Measurements from ENCODE around the gene MOSPD3.
A peak's percentile ranks its signal among the peaks of the same experiment; 100 is the strongest.
"Not testable (repeated sequence)": the region's sequence is repeated elsewhere in the genome, so short reads cannot be mapped to it uniquely, and the experiment has no call there.

The MOSPD3 gene

DNA sequence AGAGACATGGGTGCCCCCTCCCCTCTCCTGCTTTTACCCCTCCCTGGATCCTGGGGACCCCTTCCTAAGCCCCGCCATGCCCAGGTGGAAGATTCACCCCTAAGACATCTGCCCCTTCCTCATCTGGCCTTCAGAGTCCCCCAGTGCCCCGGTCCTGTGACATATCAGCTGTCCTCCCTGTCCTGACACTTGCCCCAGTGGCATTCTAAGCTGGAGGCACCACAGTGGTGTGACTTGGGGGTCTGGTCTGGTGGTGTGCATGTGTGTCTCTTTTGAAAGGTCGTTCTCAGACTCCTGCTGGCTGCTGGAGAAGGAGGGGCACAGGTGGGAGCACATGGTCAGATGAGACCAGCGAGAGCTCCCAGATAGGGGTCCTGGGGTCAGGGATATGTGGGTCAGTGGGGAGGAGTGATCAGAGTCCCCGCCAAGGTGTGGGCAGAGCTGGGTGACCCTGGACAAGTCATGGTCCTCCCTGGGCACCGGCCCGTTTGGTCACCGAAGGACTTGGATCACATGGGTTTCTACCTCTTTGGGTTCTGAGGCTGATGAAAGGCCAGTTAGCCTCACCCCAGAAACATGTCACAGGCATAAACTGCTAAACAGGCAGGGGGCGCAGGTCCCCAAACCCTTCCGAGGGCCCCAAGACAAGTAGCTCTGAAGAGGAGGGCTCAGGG is 29.7 kb downstream of the MOSPD3 start:
- TF ChIP-seq, protein P1, sequence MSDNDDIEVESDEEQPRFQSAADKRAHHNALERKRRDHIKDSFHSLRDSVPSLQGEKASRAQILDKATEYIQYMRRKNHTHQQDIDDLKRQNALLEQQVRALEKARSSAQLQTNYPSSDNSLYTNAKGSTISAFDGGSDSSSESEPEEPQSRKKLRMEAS (IDR thresholded peaks at IDR 0.05; ENCODE audit: low read depth, low read length), result peak; percentile 21; the same call in 1 of the 2 replicates
- TF ChIP-seq, protein P2, sequence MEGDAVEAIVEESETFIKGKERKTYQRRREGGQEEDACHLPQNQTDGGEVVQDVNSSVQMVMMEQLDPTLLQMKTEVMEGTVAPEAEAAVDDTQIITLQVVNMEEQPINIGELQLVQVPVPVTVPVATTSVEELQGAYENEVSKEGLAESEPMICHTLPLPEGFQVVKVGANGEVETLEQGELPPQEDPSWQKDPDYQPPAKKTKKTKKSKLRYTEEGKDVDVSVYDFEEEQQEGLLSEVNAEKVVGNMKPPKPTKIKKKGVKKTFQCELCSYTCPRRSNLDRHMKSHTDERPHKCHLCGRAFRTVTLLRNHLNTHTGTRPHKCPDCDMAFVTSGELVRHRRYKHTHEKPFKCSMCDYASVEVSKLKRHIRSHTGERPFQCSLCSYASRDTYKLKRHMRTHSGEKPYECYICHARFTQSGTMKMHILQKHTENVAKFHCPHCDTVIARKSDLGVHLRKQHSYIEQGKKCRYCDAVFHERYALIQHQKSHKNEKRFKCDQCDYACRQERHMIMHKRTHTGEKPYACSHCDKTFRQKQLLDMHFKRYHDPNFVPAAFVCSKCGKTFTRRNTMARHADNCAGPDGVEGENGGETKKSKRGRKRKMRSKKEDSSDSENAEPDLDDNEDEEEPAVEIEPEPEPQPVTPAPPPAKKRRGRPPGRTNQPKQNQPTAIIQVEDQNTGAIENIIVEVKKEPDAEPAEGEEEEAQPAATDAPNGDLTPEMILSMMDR (IDR thresholded peaks at IDR 0.05; ENCODE audit: low read depth, low read length), result no peak
- TF ChIP-seq POLR2A (IDR thresholded peaks at IDR 0.05; ENCODE audit: extremely low read depth, insufficient read length), result no peak
- no peak overlapping the region for H3K4me3 ChIP-seq (ENCODE audit: low read depth, low read length)
- DNase-seq (ENCODE audit: low read depth), result no peak

DNA sequence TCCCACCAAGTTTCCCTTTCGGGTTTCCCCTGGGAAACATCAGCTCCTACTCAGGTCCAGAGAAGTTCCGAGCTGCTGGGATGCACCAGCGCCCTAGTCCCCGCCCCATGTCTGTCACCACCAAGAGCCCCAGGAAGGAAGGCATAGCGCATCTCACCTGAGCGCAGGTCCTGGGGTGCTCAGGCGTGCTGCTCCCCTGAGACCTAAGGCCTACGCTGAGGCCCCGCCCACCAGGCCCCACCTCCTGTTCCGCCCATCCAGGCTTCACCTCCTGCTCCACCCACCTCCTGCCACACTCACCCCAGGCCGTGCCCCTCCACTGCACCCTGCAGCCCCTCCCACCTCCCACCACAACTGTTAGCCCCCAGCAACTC is 30.2 kb downstream of the MOSPD3 start:
- TF ChIP-seq, protein P1 (IDR thresholded peaks at IDR 0.05; ENCODE audit: low read depth, low read length), result no peak
- TF ChIP-seq POLR2A (IDR thresholded peaks at IDR 0.05; ENCODE audit: extremely low read depth, insufficient read length), result no peak
- TF ChIP-seq, protein P2 (IDR thresholded peaks at IDR 0.05; ENCODE audit: low read depth, low read length), result no peak
- TF ChIP-seq MYC (IDR thresholded peaks at IDR 0.05; ENCODE audit: low read depth, low read length), result no peak
- no peak for DNase-seq (ENCODE audit: low read depth)
- H3K4me3 ChIP-seq (ENCODE audit: low read depth, low read length), result no peak overlapping the region

DNA sequence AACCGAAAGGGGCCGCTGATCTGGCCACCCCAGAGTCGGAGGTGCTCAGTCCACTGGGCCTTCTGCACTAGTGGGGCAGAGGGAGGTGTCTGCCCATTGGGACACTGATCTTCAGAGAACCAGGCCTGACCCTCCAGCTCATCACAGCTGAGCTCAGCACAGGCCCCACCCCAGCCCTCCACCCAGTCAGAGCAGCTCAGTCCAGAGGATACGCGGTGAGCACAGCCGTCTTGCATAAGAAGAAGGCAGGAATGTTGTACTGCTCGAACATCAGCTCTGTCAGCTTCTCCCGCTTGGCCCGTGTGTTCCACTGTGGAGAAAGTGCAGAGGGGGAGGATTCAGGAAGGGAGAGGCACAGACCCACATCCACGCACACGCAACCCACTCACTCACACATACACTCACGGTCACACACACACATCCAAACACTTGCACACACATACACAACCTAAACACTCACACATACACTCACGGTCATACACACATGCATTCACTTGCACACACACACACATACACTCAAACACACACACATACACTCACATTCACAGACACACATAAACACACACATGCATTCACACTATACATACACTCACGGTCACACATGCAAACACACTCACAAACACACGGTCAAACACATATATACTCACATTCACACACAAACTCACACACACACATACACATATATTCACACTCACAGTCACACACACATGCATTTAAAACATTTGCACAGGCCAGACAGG is 37.7 kb downstream of the MOSPD3 start:
- TF ChIP-seq POLR2A (IDR thresholded peaks at IDR 0.05; ENCODE audit: extremely low read depth, insufficient read length) (no peak), MYC (IDR thresholded peaks at IDR 0.05; ENCODE audit: low read depth, low read length) (no peak)
- TF ChIP-seq, protein P2 (IDR thresholded peaks at IDR 0.05; ENCODE audit: low read depth, low read length), result no peak
- TF ChIP-seq, protein P1 (IDR thresholded peaks at IDR 0.05; ENCODE audit: low read depth, low read length), result no peak
- no peak for DNase-seq (ENCODE audit: low read depth)
- no peak overlapping the region for H3K4me3 ChIP-seq (ENCODE audit: low read depth, low read length)

DNA sequence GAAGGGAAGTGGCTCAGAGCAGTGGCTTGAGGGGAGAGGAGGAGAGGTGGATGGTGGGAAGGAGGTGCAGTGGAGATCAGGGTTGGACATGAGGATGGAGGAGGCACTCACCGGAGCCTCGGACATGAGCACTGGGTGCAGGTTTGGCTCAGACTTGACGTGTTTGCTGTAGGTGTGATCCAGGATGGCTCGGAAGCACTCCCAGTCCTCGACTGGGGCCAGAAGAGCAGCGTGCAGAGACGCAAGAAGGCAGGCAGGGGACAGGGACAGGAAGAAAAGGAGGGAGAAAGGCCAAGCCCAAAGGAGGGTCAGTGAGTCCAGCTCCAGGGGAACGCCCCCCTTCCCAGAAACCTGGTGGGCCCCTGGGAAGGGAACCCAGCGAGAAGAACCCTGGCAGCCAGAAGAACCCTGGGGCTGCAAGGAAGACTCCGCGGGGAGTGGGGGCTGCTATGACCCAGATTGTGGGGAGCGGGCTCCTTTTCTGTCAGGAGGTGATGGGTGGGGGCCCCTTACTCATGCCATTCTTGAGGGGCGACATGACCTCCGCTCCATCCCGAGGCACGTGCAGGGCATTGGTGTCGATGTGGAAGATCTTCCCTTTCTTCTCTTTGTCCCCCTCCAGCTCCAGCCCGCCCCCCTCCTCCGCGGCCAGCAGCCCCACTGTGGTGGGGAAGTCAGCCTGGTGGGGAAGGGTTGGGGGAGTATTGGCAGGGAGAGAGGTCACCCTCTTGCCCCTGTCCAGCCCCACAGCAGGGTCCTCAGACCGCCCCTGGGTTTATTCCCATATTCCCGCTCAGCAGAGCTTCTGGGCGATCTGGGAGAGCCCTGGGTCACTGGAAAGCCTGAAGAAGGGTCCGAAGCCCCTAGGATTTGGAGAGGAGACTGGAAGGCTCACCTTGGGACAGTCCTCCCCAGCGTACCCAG is 42.8 kb downstream of the MOSPD3 start:
- DNase-seq (ENCODE audit: low read depth), result no peak
- TF ChIP-seq POLR2A (IDR thresholded peaks at IDR 0.05; ENCODE audit: extremely low read depth, insufficient read length) (no peak), MYC (IDR thresholded peaks at IDR 0.05; ENCODE audit: low read depth, low read length) (no peak)
- TF ChIP-seq, protein P2 (IDR thresholded peaks at IDR 0.05; ENCODE audit: low read depth, low read length), result no peak
- TF ChIP-seq, protein P1 (IDR thresholded peaks at IDR 0.05; ENCODE audit: low read depth, low read length), result no peak
- no peak overlapping the region for H3K4me3 ChIP-seq (ENCODE audit: low read depth, low read length)

DNA sequence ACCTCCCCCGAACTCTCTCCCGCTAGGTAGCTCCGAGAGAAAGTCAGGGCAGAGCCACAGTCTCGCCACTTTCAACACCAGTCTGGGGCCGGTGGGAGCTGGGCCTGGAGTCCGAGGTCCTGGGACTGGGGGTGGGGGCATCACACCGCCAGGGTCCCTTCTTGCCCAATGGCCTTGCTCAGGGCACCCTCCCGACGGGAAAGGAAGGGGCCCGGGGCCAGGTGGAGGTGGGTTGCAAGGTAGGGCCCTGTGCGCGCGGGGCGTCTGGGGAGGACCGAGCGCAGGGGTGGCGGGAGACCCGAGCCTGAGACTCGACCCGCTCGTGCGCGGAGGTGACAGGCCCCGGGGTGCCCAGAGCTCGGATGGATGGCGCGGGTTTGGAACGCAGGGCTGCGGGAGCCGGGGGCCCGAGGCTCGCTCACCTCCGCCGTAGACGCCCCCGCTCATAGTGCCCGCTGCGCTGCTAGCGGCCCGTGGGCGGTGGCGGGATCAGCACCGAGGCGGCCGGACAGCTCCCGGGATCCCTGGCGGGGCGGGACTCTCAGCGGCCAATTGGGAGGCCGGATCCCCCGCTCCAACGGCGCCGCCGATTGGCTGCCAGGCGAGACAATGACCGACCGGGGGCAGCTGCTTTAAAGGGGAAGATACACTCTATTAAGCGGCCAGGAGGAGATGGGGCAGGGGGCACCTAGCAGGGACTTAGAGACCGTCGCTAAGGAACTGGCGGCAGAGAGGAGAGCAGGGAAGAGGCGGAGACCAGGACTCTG is 43.8 kb downstream of the MOSPD3 start, which contains the start of gene ACTL6B:
Gene ACTL6B, minus strand, starts transcription at position 541 of the 767 bp plus-strand sequence. Its CDS starts 94 bp downstream, at position 447.
- no peak for TF ChIP-seq MYC (IDR thresholded peaks at IDR 0.05; ENCODE audit: low read depth, low read length)
- no peak within 1 kb of the TSS for H3K4me3 ChIP-seq (ENCODE audit: low read depth, low read length)
- DNase-seq (ENCODE audit: low read depth), result peak; percentile 62

DNA sequence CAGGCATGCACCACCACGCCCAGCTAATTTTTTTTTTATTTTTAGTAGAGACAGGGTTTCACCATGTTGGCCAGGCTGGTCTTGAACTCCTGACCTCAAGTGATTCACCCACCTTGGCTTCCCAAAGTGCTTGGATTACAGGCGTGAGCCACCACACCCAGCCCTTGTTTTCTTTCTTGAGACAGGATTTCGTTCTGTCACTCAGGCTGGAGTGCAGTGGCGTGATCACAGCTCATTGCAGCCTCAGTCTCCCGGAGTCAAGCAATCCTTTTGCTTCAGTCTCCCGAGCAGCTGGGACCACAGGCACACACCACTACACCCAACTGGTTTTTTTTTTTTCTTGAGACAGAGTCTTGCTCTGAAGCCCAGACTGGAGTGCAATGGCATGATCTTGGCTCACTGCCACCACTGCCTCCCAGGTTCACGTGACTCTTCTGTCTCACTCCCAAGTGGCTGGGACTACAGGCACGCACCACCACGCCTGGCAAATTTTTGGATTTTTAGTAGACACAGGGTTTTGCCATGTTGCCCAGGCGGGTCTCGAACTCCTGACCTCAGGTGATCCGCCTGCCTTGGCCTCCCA is 49.9 kb downstream of the MOSPD3 start:
- DNase-seq (ENCODE audit: low read depth); H3K4me3 ChIP-seq (ENCODE audit: low read depth, low read length): not testable (repeated sequence)

All from NB4 (cell line).